Measurements from ENCODE around the gene TBATA.

DNA sequence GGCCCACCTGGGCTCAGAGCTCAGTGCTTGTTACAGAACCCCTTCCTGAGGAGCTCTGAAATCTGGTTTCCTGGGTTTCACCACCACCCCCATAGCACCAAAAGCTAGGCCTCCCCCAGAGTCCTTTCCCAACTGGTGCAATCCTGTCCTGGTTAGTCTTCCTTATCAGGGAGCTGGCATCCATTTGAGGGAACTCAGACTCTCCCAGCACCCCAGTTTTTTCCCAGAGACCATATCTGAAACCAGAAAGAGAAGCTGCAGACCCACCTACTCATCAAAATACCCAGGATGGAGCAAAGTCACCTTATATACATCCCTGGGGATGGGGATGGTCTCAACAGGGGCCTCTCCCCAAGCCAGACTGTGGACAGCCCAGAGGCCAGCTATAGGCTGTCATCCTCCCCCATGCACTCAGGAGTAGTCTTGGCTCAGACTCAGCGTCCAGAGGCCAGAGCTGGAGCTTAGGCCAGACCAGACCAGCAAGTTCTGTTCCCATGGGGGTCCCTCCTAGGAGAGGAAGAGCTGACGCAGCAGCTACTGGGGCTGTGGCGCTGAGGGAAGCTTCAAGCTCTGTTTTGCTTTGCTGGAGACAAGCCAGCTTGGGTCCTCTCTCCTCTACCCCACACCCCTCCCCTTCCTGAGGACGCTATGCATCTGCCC is 3.0 kb downstream of the TBATA start:
- TF ChIP-seq, protein P1, sequence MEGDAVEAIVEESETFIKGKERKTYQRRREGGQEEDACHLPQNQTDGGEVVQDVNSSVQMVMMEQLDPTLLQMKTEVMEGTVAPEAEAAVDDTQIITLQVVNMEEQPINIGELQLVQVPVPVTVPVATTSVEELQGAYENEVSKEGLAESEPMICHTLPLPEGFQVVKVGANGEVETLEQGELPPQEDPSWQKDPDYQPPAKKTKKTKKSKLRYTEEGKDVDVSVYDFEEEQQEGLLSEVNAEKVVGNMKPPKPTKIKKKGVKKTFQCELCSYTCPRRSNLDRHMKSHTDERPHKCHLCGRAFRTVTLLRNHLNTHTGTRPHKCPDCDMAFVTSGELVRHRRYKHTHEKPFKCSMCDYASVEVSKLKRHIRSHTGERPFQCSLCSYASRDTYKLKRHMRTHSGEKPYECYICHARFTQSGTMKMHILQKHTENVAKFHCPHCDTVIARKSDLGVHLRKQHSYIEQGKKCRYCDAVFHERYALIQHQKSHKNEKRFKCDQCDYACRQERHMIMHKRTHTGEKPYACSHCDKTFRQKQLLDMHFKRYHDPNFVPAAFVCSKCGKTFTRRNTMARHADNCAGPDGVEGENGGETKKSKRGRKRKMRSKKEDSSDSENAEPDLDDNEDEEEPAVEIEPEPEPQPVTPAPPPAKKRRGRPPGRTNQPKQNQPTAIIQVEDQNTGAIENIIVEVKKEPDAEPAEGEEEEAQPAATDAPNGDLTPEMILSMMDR (IDR thresholded peaks at IDR 0.05): no peak
- TF ChIP-seq POLR2A (IDR thresholded peaks at IDR 0.05): no peak

Measured in uterus (tissue), 2 donors.